PFSK-1 (cell line): Measurements from ENCODE around the gene ARHGEF18.

Experiments used
- FOXP2 ChIP-seq: optimal IDR thresholded peaks from 2 replicates; pipeline ENCODE3; 2011; ENCODE audit warnings: borderline replicate concordance, control low read depth, inconsistent platforms; ENCODE audit not compliant: insufficient read depth; ENCODE audit errors: extremely low read length, extremely low read depth
- POLR2AphosphoS5 ChIP-seq: IDR thresholded peaks from 2 replicates; pipeline ENCODE4 v1.6.1; 2012; ENCODE audit warnings: low read depth, mild to moderate bottlenecking, control low read depth, low read length, moderate library complexity
- REST ChIP-seq, 2 experiments: IDR thresholded peaks; 2 replicates each; pipeline versions ENCODE4 v1.6.1 to v1.8.0; 2011 to 2012; ENCODE audit warnings: low read depth in 2 of 2, low read length in 2 of 2, control low read depth in 1 of 2, inconsistent platforms in 1 of 2, mild to moderate bottlenecking in 1 of 2, moderate library complexity in 1 of 2; ENCODE audit not compliant: insufficient read depth in 1 of 2
- SIN3A ChIP-seq: IDR thresholded peaks from 2 replicates; pipeline ENCODE4 v1.6.1; 2012; ENCODE audit warnings: mild to moderate bottlenecking, low read length, moderate library complexity, borderline replicate concordance; ENCODE audit not compliant: insufficient read depth
- TAF1 ChIP-seq: IDR thresholded peaks from 2 replicates; pipeline ENCODE4 v1.6.1; 2012; ENCODE audit warnings: low read length, control low read depth, borderline replicate concordance; ENCODE audit not compliant: insufficient read depth

ARHGEF18 gene

DNA sequence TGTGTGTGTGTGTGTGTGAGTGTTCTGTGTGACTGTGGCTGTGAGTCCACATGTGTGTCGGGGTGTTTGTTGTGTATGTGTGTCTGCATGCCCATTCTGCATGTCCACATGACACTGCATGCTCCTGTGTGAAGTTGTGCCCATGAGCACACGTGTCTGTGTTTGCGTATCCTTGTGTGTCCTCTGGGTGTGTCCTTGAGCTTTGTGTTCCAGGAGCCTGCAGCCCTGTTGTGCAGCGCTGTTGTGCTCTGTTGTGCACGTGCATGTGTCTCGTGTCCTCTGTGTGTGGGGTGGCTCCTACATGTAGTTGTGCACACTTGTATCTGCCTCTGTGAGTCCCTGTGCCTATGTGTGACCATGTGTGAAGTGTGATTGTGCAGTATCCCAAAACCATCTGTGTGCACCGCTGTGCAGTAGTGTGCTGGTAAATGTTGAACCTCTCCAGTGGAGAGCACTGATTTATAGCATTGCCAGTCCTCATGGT lies 2.2 kb upstream of the ARHGEF18 start:
- TF ChIP-seq FOXP2 (no peak), SIN3A (no peak), TAF1 (no peak), REST (IDR thresholded peaks at IDR 0.05; ENCODE audit: insufficient read depth in 1 of 2, low read depth in 2 of 2, low read length in 2 of 2) (no peak)

GRCh38 chr19:7349231-7349591 lies 474 bp downstream of the ARHGEF18 start:
- TF ChIP-seq FOXP2 (no peak), REST (IDR thresholded peaks at IDR 0.05; ENCODE audit: insufficient read depth in 1 of 2, low read depth in 2 of 2, low read length in 2 of 2) (no peak), TAF1 (no peak), SIN3A (no peak), POLR2AphosphoS5 (no peak)

DNA sequence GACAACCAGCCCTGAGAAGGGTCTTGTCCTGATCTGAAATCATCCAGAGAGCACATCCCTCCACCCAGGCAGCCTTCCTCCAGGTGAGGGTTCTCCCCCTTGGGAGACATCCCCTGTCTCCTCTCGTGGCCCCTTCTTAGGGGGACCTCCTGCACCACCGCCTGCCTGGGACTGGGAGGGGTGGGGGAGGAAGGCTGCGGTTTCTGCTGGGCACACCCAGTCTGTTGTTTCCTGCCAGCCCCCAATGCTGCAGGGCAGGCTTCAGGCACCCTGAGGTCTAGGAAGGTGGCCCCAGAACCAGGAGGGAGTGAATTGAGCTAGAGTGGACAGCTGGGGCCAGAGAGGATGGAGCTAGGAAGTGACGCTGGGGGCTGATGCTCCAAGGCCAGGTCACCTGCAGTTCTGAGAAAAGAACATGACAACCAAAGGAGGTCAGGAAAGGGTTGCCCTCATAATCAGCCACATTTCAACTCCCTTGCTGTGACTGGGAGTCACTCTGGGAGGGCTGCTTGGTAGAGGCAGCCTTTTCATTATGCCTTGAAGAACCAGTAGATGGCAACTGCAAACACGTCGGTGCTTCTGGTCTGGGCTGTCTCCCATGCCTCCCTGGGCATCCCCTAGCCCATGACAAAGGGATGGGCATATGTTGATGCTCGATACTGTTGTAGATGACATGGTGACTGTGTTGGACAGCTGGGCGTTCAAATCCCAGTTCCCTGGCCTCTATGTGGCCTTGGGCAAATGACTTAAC lies 1.4 kb downstream of the ARHGEF18 start:
- TF ChIP-seq FOXP2 (no peak), POLR2AphosphoS5 (no peak), SIN3A (no peak), TAF1 (no peak), REST (IDR thresholded peaks at IDR 0.05; ENCODE audit: insufficient read depth in 1 of 2, low read depth in 2 of 2, low read length in 2 of 2) (no peak)

- TF ChIP-seq FOXP2 (no peak), REST (IDR thresholded peaks at IDR 0.05; ENCODE audit: insufficient read depth in 1 of 2, low read depth in 2 of 2, low read length in 2 of 2) (no peak), TAF1 (no peak), SIN3A (no peak), POLR2AphosphoS5 (no peak)
Measured at GRCh38 chr19:7351861-7352260, 3.1 kb downstream of the ARHGEF18 start.
